NT2/D1 (cell line): ENCODE measurements around the gene HAPLN2.

ENCODE experiments used
- SUZ12 ChIP-seq: IDR thresholded peaks from 2 replicates; pipeline ENCODE4 v1.6.1; 2011; ENCODE audit not compliant: insufficient read length, insufficient read depth; ENCODE audit errors: extremely low read depth
- ZNF274 ChIP-seq: IDR thresholded peaks from 2 replicates; pipeline ENCODE4 v1.6.1; 2011; ENCODE audit warnings: mild to moderate bottlenecking, low read depth, low read length

- no peak for TF ChIP-seq ZNF274
- no peak for TF ChIP-seq SUZ12
Measured at GRCh38 chr1:156655904-156656516, 36.8 kb downstream of the HAPLN2 start.
